Neutrophil (primary cell): Measurements from ENCODE around the gene MBOAT1.

ENCODE experiments used
- H3K27ac ChIP-seq: fragments of 200-600 bp; sonication (generic); 2 replicates; pipeline ENCODE4 v1.5.1; 2016; ENCODE audit warnings: mild to moderate bottlenecking, moderate library complexity
- H3K27me3 ChIP-seq: fragments of 200-600 bp; sonication (generic); 2 replicates; pipeline ENCODE4 v1.6.0; 2016; ENCODE audit warnings: mild to moderate bottlenecking
- H3K36me3 ChIP-seq: fragments of 200-600 bp; sonication (generic); 2 replicates; pipeline ENCODE4 v1.5.1; 2017
- H3K4me1 ChIP-seq, 2 experiments: fragments of 200-600 bp in 1 of 2; sonication (generic) in 1 of 2; 1 replicate in 1 of 2; 2 replicates in 1 of 2; pipeline versions ENCODE4 v1.5.1 to v1.6.1; 2013 to 2016; ENCODE audit warnings: low read depth in 1 of 2, low read length in 1 of 2, mild to moderate bottlenecking in 1 of 2, moderate library complexity in 1 of 2; ENCODE audit not compliant: control insufficient read depth in 1 of 2, insufficient read depth in 1 of 2
- H3K4me3 ChIP-seq, 2 experiments: fragments of 200-600 bp in 1 of 2; sonication (generic) in 1 of 2; 1 replicate in 1 of 2; 2 replicates in 1 of 2; pipeline ENCODE4 v1.5.1; 2013 to 2016; ENCODE audit warnings: low read depth in 1 of 2, low read length in 1 of 2, mild to moderate bottlenecking in 1 of 2, moderate library complexity in 1 of 2
- H3K9me3 ChIP-seq: fragments of 200-600 bp; sonication (generic); 2 replicates; pipeline ENCODE4 v1.5.1; 2016
- TF ChIP-seq, protein P1 (sequence below): fragments of 200-600 bp; sonication (generic); IDR thresholded peaks from 2 replicates; pipeline ENCODE4 v1.5.1; 2016; ENCODE audit warnings: antibody characterized with exemption

The MBOAT1 gene

DNA sequence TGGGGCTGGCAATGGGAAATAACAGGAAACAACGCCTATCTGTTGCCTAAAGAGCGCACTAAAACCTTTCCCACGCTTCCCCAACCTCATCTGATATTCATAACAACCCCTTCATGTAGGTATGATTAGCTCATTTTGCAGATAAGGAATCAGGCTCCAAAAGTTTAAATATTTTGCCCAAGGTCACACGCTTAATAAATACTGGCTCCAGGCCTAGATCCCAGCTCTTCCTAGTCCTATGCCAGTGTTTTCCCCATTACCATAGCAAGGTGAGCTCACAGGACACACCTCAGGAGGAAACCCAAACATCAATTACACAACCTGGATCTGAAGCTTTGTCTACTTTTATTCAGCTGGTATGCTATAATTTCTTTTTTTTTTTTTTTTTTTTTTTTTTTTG, 19.6 kb downstream of the MBOAT1 start:
- peaks cover 0 to 6% of the 10 kb centered on the region in 2 experiments for H3K4me1 ChIP-seq
- H3K27ac ChIP-seq, result peak overlapping the region; percentile 25
- no peak overlapping the region for H3K4me3 ChIP-seq
- TF ChIP-seq, protein P1, sequence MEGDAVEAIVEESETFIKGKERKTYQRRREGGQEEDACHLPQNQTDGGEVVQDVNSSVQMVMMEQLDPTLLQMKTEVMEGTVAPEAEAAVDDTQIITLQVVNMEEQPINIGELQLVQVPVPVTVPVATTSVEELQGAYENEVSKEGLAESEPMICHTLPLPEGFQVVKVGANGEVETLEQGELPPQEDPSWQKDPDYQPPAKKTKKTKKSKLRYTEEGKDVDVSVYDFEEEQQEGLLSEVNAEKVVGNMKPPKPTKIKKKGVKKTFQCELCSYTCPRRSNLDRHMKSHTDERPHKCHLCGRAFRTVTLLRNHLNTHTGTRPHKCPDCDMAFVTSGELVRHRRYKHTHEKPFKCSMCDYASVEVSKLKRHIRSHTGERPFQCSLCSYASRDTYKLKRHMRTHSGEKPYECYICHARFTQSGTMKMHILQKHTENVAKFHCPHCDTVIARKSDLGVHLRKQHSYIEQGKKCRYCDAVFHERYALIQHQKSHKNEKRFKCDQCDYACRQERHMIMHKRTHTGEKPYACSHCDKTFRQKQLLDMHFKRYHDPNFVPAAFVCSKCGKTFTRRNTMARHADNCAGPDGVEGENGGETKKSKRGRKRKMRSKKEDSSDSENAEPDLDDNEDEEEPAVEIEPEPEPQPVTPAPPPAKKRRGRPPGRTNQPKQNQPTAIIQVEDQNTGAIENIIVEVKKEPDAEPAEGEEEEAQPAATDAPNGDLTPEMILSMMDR, result no peak
- no peaks in the 10 kb centered on the region for H3K36me3 ChIP-seq
- no peaks in the 10 kb centered on the region for H3K27me3 ChIP-seq
- no peaks in the 10 kb centered on the region for H3K9me3 ChIP-seq

DNA sequence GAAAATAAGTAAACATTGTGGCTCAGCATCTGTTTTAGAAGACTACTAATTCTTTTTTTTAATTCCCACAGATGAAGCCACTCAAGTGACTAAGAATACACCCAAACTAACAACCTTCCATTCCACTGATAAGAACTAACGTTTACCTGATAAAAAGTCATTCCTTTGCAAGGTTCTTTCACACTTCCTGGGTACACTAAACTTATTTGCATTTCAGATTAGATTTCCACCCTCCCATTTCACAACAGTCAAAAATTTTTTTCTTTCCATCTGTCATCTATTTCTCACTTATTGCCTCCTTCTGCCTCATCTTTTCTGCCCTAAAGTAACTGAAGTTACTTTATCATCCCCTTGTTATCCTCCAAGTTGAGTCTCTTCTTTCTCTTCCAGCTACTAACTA, 20.3 kb downstream of the MBOAT1 start:
- Histone ChIP-seq H3K27ac (peak overlapping the region; percentile 25), H3K4me3 (no peak overlapping the region), H3K36me3 (peaks cover 3% of the 10 kb centered on the region), H3K9me3 (no peaks in the 10 kb centered on the region), H3K27me3 (no peaks in the 10 kb centered on the region), H3K4me1 (no peaks in the 10 kb centered on the region)
- TF ChIP-seq, protein P1, result no peak

DNA sequence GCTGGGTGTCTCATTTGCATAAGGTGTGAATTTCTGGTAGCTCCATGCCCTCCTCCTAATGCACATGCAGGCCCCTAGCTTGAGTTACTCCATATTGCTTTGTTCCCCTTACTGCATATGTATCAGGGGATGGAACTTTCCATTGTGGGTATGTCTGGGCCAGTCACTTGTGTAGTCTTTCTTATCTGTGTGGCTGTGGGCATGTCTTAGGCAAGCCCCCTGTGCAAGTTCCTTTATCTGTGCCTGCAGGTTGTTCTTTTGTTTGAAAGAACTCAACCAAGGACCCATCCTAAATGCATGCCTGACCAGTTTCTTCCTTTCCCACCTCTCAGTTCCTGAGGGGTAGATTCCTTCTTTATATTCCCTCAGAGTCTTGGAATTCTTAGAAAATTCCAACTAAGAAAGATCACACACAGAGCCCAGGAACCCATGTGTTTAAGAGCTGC, 23.6 kb downstream of the MBOAT1 start:
- Histone ChIP-seq H3K9me3 (no peaks in the 10 kb centered on the region), H3K36me3 (peaks cover 20% of the 10 kb centered on the region), H3K27ac (peak overlapping the region; percentile 15), H3K27me3 (no peaks in the 10 kb centered on the region), H3K4me3 (no peak overlapping the region), H3K4me1 (no peaks in the 10 kb centered on the region)
- TF ChIP-seq, protein P1, result no peak

DNA sequence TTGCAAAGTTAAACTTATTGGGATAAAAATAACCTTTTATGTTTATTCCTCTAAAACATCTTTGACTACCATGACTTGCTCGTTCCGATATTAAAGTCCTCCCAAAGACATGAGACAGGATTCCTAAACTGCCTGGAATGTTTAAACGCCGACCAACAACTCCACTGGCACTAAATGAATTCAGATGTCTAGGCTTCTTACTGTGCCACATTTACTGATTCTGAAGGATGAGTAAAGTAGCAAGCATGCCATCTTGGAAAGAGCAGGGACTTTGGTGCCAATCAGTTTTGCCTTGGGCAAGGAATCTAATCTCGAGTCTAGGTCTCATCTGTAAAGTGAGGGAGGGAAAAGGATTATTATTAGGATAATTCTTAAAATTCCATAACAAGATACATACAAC, 25.3 kb downstream of the MBOAT1 start:
- Histone ChIP-seq H3K27me3 (no peaks in the 10 kb centered on the region), H3K36me3 (peaks cover 20% of the 10 kb centered on the region), H3K27ac (no peak overlapping the region), H3K4me1 (no peaks in the 10 kb centered on the region), H3K4me3 (no peak overlapping the region), H3K9me3 (no peaks in the 10 kb centered on the region)
- TF ChIP-seq, protein P1, result no peak

DNA sequence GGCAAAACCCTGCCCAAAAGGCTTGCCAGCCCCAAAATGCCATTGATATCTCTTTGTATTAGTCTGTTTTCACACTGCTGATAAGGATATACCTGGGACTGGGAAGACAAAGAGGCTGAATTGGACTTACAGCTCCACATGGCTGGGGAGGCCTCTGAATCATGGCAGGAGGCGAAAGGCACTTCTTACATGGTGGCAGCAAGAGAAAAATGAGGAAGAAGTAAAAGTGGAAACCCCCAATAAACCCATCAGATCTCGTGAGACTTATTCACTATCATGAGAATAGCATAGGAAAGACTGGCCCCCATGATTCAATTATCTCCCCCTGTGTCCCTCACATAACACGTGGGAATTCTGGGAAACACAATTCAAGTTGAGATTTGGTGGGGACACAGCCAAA, 28.6 kb downstream of the MBOAT1 start:
- TF ChIP-seq, protein P1, result no peak
- Histone ChIP-seq H3K27ac (no peak overlapping the region), H3K4me1 (no peaks in the 10 kb centered on the region), H3K36me3 (peaks cover 25% of the 10 kb centered on the region), H3K9me3 (no peaks in the 10 kb centered on the region), H3K27me3 (no peaks in the 10 kb centered on the region), H3K4me3 (no peak overlapping the region)

DNA sequence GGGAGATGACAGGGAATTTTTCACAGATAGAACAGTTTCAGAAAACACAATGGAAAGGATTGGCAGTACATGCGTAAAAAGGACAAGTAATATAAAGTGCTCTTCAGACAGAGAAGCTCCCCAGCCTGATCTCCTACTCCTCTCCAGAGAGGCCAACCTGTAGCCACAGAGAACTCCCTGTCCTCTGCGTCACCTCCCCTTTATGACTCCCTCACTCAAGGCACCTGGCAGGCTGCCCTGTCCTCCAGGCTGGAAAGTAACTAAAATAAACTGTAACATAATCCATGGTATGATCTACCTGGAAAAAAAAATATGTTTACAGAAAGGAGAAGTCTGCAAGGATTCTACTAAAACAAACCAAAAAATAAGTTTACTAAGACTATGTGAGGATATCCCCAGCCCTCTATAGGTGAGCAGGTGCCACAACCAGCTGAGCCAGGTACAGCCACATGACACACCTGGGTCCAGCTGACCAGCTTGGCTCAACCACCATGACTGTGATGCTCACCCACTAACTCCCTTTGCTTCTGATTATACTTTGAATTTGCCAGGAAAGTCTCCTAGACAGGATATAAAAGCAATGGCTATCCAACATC, 29.2 kb downstream of the MBOAT1 start:
- Histone ChIP-seq H3K27ac (no peak overlapping the region), H3K4me3 (no peak overlapping the region), H3K4me1 (no peaks in the 10 kb centered on the region), H3K27me3 (no peaks in the 10 kb centered on the region), H3K9me3 (no peaks in the 10 kb centered on the region), H3K36me3 (peaks cover 25% of the 10 kb centered on the region)
- TF ChIP-seq, protein P1, result no peak
